Heart left ventricle (tissue), 13 donors: ENCODE data around the gene CXCL12.

ENCODE experiments used
- POLR2A ChIP-seq, 2 donors: fragments of 450-650 bp; IDR thresholded peaks; one replicate each; pipeline ENCODE4 v1.6.1; 2017; ENCODE audit warnings: antibody characterized with exemption in 2 of 2, mild to moderate bottlenecking in 2 of 2, moderate library complexity in 2 of 2
- TF ChIP-seq, protein P1 (sequence below), 12 donors: fragments of 200-600 bp; sonication (generic) in 4 of 12; IDR thresholded peaks; one replicate each; pipeline versions ENCODE4 v1.5.0 to v1.8.0; 2018 to 2022; ENCODE audit warnings: antibody characterized with exemption in 12 of 12, mild to moderate bottlenecking in 5 of 12
- donor health status: ischemic (EF 13 %, LVEDD 7.1; RV severe dilation, severe dysfunction).
- donor health status: DM: no; HTN: yes; CAD: no.
- donor health status: DM: no; HTN: no; CAD: no.
- donor health status: ischemic (EF 25% LVEDD 6.9; RV normal size, moderate dysfunction).
- donor health status: ischemic (EF 25% LVEDD 5.7; RV mildly dilated, moderate dysfunction).
- donor health status: ischemic (EF 35%, LVEDD 5.7; RV mildly dilated, moderate dysfunction).
- donor health status: nonischemic (EF 11% LVEDD 7.7; RV severe dilation, severe dysfunction).
- donor health status: DM: yes; HTN: yes; CAD: no.
- donor health status: PGD.
- donor health status: ischemic (EF 29% LVEDD 5.4; RV normal size, mild dysfunction).
- donor health status: nonischemic (EF 23%, LVEDD 6.1; RV moderate dilation, normal function).

GRCh38 chr10:44402465-44403195 is 17.7 kb upstream of the CXCL12 start:
- no peak for TF ChIP-seq POLR2A (IDR thresholded peaks at IDR 0.05)
- TF ChIP-seq, protein P1, sequence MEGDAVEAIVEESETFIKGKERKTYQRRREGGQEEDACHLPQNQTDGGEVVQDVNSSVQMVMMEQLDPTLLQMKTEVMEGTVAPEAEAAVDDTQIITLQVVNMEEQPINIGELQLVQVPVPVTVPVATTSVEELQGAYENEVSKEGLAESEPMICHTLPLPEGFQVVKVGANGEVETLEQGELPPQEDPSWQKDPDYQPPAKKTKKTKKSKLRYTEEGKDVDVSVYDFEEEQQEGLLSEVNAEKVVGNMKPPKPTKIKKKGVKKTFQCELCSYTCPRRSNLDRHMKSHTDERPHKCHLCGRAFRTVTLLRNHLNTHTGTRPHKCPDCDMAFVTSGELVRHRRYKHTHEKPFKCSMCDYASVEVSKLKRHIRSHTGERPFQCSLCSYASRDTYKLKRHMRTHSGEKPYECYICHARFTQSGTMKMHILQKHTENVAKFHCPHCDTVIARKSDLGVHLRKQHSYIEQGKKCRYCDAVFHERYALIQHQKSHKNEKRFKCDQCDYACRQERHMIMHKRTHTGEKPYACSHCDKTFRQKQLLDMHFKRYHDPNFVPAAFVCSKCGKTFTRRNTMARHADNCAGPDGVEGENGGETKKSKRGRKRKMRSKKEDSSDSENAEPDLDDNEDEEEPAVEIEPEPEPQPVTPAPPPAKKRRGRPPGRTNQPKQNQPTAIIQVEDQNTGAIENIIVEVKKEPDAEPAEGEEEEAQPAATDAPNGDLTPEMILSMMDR (IDR thresholded peaks at IDR 0.05), result no peak
